Thoracic aorta (tissue), 2 donors: Measurements from ENCODE around the gene FANCC. TPM values are rescaled to one million over a fixed set of nuclear protein-coding genes. Genes with fewer than 3 reads are reported as not detected.

Source experiments
- ATAC-seq: fragments of 150-250 bp; one replicate; pipeline ENCODE4 v1.8.0; 2017; ENCODE audit warnings: low read depth; ENCODE audit not compliant: insufficient number of reproducible peaks, low FRiP score
- DNase-seq: peaks from one replicate; pipeline ENCODE4 v3.0.0-alpha.2; 2020; ENCODE audit warnings: low spot score
- H3K27ac ChIP-seq, 2 donors: fragments of 200-600 bp; sonication (generic); 1 replicate in 1 of 2; 2 replicates in 1 of 2; pipeline ENCODE4 v1.5.1; 2016; ENCODE audit warnings: mild to moderate bottlenecking in 2 of 2, moderate library complexity in 2 of 2
- H3K27me3 ChIP-seq: fragments of 200-600 bp; sonication (generic); replicated peaks from 2 replicates; pipeline ENCODE4 v1.6.0; 2016; ENCODE audit warnings: mild to moderate bottlenecking; ENCODE audit not compliant: insufficient read depth
- H3K36me3 ChIP-seq: fragments of 200-600 bp; sonication (generic); one replicate; pipeline ENCODE4 v1.5.1; 2016
- H3K4me1 ChIP-seq, 2 donors: fragments of 200-600 bp; sonication (generic); 1 replicate in 1 of 2; 2 replicates in 1 of 2; pipeline versions ENCODE4 v1.5.1 to v1.6.0; 2016; ENCODE audit warnings: low read depth in 2 of 2, mild to moderate bottlenecking in 1 of 2; ENCODE audit not compliant: control insufficient read depth in 1 of 2
- H3K4me3 ChIP-seq: fragments of 200-600 bp; sonication (generic); 2 replicates; pipeline ENCODE4 v1.5.1; 2016; ENCODE audit warnings: mild to moderate bottlenecking
- H3K9me3 ChIP-seq: fragments of 200-600 bp; sonication (generic); 2 replicates; pipeline ENCODE4 v1.5.1; 2016
- total RNA-seq, 2 donors: library from RNA; depleted of rRNA; stranded (reverse); fragments of >200 nt; gene quantifications; one replicate each; pipeline versions ENCODE4 v1.1.0 to v1.2.3, GENCODE V29; 2016
- TF ChIP-seq, protein P1 (sequence below): fragments of 200-600 bp; sonication (generic); IDR thresholded peaks from one replicate; pipeline ENCODE4 v1.5.1; 2019; ENCODE audit warnings: antibody characterized with exemption

FANCC gene
- total RNA-seq, 2 donors from 2014 or later, result 5.7 to 9.6 TPM

DNA sequence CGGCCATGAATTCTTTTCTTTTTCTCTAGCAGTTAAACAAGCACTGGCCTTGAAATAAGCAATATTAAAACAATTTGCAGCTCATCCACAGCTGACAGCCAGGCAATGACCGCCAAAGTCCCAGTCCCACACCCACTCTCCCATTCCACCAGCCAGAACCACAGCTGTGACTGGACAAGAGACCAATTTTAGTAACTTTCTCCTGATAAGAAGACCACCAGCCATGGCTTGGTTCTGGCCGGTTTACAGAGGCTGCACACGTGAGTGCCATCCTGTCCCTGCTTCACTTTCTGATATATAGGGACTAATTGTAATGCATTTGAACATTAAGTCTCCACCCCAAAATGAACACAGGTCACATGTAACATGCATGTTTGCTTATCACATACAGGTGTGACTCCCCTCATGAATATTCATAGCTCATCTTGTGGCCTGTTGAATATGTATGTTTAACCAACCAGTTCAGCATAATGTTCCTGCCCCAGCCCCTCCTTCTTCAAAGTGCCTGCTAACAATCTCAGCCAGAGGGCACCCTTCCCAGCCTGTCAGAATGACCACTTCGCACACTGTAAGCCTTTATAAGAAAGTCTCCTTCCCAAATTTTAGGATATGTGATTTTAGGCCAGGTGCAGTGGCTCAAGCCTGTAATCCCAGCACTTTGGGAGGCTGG, 23.9 kb upstream of the FANCC start:
- TF ChIP-seq, protein P1, sequence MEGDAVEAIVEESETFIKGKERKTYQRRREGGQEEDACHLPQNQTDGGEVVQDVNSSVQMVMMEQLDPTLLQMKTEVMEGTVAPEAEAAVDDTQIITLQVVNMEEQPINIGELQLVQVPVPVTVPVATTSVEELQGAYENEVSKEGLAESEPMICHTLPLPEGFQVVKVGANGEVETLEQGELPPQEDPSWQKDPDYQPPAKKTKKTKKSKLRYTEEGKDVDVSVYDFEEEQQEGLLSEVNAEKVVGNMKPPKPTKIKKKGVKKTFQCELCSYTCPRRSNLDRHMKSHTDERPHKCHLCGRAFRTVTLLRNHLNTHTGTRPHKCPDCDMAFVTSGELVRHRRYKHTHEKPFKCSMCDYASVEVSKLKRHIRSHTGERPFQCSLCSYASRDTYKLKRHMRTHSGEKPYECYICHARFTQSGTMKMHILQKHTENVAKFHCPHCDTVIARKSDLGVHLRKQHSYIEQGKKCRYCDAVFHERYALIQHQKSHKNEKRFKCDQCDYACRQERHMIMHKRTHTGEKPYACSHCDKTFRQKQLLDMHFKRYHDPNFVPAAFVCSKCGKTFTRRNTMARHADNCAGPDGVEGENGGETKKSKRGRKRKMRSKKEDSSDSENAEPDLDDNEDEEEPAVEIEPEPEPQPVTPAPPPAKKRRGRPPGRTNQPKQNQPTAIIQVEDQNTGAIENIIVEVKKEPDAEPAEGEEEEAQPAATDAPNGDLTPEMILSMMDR, result no peak
- H3K4me3 ChIP-seq, result no peak overlapping the region
- no peaks in the 10 kb centered on the region for H3K9me3 ChIP-seq
- no peaks in the 10 kb centered on the region for H3K36me3 ChIP-seq
- H3K27me3 ChIP-seq, result no peaks in the 10 kb centered on the region
- H3K27ac ChIP-seq, result no peak overlapping the region
- H3K4me1 ChIP-seq, result no peaks in the 10 kb centered on the region
- DNase-seq, result no peak
- no peak for ATAC-seq

DNA sequence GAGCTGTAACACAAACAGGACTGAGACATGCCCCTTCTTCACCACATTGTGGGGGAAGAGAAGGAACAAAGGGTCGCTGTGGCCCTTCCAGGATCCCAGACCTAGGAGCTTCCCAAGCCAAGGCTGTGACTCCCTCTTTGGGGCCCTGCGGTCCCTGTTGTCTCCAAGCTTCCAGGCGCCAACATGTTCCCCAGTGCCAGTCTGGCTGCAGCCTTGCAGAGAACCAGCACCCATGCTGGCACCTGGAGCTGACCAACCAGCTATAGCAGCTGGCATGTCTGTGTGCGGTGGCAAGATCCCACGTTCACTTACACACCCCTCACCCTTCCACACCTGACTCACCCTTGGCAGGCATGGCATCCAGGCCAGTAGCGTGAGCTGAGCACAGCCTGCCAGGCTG, 20.7 kb upstream of the FANCC start:
- Histone ChIP-seq H3K27ac (no peak overlapping the region), H3K4me1 (no peaks in the 10 kb centered on the region), H3K9me3 (no peaks in the 10 kb centered on the region), H3K27me3 (no peaks in the 10 kb centered on the region), H3K4me3 (no peak overlapping the region), H3K36me3 (no peaks in the 10 kb centered on the region)
- DNase-seq, result no peak
- TF ChIP-seq, protein P1, result no peak
- no peak for ATAC-seq

DNA sequence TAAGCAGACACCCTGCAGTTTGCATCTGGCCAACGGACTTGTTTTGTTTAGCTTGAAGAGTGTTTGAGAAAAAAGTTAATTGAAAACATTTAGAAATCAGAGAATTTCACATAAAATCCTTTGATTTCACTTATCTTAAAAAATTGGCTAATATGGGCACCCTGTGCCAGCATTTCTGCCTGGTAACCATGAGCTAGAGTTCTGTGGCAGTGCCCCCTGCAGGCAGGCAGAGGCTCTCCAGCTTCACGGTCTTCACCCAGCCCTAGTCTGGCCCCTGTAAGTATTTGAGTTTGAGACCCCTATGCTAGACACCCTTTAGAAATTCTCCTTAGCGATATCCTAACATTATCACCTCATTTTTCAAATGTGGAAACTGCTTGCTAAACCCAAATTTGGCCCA, 18.8 kb upstream of the FANCC start:
- TF ChIP-seq, protein P1, result no peak
- no peaks in the 10 kb centered on the region for H3K36me3 ChIP-seq
- ATAC-seq (no peak), DNase-seq (no peak)
- no peak overlapping the region for H3K4me3 ChIP-seq
- no peak overlapping the region for H3K27ac ChIP-seq
- no peaks in the 10 kb centered on the region for H3K4me1 ChIP-seq
- no peaks in the 10 kb centered on the region for H3K9me3 ChIP-seq
- H3K27me3 ChIP-seq, result no peaks in the 10 kb centered on the region

DNA sequence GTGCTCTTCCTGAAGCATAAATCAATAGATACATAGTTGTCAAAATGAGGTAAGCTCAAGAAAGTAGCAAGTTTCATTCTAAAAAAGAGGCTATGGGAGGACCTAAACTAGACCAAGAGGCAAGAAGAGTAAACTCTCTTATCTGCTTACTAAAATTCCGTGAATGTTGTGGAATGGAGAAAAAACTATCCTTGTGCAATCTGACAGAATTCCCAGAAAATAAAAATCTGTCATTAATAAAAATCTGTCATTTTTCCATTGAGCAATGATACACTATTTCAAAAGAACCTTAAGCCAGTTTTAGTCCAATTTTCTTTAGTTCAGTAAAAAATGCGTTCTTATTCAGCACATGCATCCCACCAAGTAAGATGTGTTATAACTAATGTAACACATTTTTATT, 15.9 kb upstream of the FANCC start:
- Histone ChIP-seq H3K4me3 (no peak overlapping the region), H3K27ac (no peak overlapping the region), H3K36me3 (no peaks in the 10 kb centered on the region), H3K9me3 (no peaks in the 10 kb centered on the region), H3K4me1 (no peaks in the 10 kb centered on the region), H3K27me3 (no peaks in the 10 kb centered on the region)
- DNase-seq (no peak), ATAC-seq (no peak)
- TF ChIP-seq, protein P1, result no peak

DNA sequence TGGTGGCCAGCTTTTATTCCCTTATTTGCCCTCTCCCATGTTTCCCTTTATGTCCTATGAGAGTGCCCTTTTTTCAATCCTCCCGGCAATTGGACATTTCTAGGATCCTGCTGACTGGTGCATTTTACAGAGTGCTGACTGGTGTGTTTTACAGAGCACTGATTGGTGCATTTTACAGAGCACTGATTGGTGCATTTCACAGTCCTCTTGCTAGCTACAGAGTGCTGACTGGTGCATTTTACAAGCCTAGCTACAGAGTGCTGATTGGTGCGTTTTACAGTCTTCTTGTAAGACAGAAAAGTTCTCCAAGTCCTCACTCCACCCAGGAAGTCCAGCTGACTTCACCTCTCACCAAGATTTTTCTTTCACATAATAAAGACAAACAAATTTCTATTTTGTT, 15.4 kb upstream of the FANCC start:
- TF ChIP-seq, protein P1, result no peak
- Histone ChIP-seq H3K4me1 (no peaks in the 10 kb centered on the region), H3K27ac (no peak overlapping the region), H3K36me3 (no peaks in the 10 kb centered on the region), H3K27me3 (no peaks in the 10 kb centered on the region), H3K9me3 (no peaks in the 10 kb centered on the region), H3K4me3 (no peak overlapping the region)
- DNase-seq, result no peak
- ATAC-seq, result no peak
